CD4-positive, alpha-beta T cell treated with Interleukin-6 for 4 hours (primary cell): ENCODE measurements around the gene ARHGDIA.

ENCODE experiments used
- DNase-seq: peaks from one replicate; pipeline ENCODE4 v3.0.0-alpha.2; 2020; ENCODE audit warnings: mixed read lengths

ARHGDIA gene

DNA sequence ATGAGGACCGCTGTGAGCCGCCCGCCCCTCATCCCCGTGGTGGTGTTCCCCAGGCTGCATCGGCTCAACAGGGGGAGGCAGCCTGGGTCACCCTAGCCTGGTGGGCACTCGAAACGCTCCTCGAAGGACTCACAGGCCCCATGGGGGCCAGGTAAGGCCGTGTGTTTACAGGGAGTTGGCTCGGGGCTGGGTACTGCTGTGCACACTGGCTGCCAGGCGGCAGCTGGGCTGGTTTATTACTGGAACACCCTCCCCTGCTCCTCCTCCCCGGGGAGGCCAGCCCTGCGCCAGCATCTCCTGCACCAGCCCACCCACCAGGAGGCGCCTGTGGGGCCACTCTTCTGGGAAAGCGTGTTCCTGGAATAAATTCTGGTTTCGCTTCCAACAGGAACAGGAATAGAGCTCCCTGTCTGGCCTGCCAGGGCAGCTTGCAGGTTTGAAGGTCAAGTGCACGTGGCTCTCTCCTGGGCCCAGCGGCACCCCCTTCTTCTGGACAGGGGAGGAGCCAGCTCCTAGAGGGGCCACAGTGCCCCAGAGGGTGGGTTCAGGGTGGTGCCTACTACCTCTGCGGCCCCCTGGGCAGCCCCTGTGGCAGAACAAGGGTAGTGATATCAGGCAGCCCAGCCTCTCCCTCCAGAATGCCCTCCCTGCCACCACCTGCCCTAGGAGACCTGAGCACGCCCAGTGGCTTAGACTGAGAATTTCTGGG, 49.4 kb downstream of the ARHGDIA start:
- peak; percentile 20 for DNase-seq

DNA sequence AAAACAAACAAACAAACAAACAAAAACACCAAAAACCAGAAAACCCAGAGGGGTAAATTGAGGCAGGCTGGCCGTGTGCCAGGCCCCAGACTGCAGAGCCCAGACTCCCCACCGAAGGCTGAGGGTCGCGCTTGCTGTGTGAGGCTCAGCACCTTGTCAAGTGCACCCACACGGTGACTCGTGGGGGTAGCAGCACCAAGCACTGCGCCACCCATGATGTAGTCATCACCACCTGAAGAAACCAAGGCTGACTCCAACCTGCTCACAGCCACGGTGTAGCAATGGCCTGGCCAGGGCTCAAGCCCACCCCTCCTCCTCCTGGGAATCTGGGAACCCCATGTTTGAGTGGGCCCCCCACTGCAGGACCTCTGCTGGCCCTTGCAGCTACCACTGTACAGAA, 50.0 kb downstream of the ARHGDIA start:
- no peak for DNase-seq

DNA sequence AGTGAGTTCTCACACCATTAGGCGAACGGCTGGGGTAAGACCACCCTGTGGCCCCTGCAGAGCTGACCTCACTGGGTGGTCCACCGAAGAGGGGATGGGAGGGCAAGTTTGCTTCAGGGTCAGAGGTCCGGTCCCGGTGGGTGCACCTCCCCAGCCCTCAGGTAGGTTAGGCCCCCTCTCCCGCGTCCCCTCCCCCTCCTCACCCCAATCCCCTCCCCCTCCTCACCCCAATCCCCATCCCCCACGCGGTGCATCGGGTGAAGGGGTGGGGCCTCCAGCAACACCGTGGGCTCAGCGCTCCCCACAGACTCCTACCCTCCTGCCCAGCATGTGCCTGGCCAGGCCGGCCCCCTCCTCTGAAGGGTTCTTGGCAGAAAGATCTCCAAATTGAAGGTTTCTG, 51.4 kb downstream of the ARHGDIA start:
- no peak for DNase-seq

DNA sequence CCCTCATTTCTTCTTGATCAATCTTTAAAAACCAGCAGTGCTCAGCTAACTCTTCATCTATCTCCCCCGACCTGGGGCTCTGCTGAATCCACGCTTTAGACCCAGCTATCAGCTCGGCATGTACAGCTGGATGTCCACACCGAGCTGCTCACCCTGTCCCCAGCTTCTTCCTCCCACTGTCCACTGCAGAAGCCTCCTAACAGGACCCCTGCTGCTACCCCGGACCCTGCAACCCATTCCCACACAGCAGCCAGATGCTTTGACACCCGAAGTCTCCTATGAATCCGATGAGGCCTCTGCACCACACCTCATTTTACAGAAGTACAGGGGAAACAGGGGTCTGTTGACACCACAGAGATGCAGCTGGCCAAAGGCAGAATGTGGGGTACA, 53.4 kb downstream of the ARHGDIA start:
- no peak for DNase-seq
